ENCODE data around the gene FHDC1. TPM values are rescaled to one million over a fixed set of nuclear protein-coding genes. Genes with fewer than 3 reads are reported as not detected.

FHDC1 gene
- total RNA-seq, 2 donors from 2014 or later, result 0.10 TPM

DNA sequence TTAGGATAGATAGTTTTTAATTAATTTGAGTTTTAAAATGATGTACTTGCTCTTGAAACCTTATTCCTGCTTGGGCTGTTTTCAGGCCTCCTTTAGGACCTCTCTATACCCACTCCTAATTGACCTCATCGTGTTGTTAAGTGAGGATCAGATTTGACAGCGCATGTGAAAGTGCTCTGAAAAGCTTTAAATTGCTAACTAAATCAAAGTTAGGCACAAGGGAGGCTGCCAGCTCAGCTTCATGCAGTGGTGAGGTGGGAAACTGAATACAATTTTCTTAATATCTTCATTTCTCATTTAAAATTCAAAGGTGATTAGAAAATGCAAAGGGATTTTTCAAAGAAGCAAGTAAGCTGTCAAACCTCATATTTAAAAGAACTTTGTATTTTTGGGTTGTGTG, 20.0 kb downstream of the FHDC1 start:
- H3K9me3 ChIP-seq (ENCODE audit: control insufficient read depth, low read length, poor library complexity, severe bottlenecking), result no peaks in the 10 kb centered on the region
- peaks cover 18% of the 10 kb centered on the region for H3K27me3 Mint-ChIP-seq
- H3K36me3 Mint-ChIP-seq (ENCODE audit: low read depth), result peaks cover 2% of the 10 kb centered on the region
- no peak overlapping the region for H3K27ac Mint-ChIP-seq
- H3K4me1 Mint-ChIP-seq, result no peaks in the 10 kb centered on the region
- H3K4me3 Mint-ChIP-seq, result no peak overlapping the region
- DNase-seq (no peak), ATAC-seq (no peak)

- ATAC-seq, result no peak
- H3K27ac Mint-ChIP-seq, result no peak overlapping the region
- H3K36me3 Mint-ChIP-seq (ENCODE audit: low read depth), result peaks cover 2% of the 10 kb centered on the region
- DNase-seq, result no peak
- H3K4me1 Mint-ChIP-seq, result no peaks in the 10 kb centered on the region
- no peaks in the 10 kb centered on the region for H3K9me3 ChIP-seq (ENCODE audit: control insufficient read depth, low read length, poor library complexity, severe bottlenecking)
- no peak overlapping the region for H3K4me3 Mint-ChIP-seq
- peaks cover 20% of the 10 kb centered on the region for H3K27me3 Mint-ChIP-seq
Measured at GRCh38 chr4:152956650-152957436, 20.7 kb downstream of the FHDC1 start.

DNA sequence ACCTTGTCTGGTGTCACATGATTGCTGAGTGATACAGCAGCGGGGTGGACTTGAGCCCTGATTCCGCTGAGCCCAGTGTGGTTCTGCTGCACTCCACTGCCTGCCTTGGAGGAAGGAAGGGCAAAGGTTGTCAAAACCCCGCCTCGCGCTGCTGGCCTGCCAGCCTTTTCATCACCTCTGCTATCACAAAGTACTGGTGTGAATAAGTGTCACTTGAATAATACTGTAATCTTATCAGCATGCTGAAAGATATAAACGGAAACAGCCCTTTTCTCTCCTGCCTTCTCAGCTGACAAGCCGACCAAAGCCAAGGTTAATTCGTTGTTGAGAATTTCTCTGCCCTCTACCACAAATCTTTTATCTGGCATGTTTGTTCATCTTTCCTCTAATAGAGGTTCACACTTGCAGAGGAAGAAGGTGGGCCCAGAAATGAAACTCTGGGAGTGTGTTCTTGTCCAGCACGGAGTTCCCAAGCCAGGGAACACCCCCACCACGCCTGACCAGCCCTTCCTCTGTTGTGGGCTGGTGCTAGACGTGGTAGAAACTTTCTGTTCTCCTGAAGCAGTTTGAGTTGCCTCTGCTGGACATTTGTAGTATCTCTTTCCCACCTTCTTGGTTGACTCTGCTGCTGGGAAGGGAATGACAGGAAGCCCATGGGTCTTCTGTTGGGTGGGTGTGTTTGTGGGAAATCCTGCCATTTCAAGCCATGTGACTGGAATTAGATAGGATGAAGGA, 21.5 kb downstream of the FHDC1 start:
- Mint-ChIP-seq H3K27ac (no peak overlapping the region), H3K36me3 (ENCODE audit: low read depth) (peaks cover 2% of the 10 kb centered on the region), H3K4me3 (no peak overlapping the region), H3K27me3 (peaks cover 22% of the 10 kb centered on the region), H3K4me1 (no peaks in the 10 kb centered on the region)
- H3K9me3 ChIP-seq (ENCODE audit: control insufficient read depth, low read length, poor library complexity, severe bottlenecking), result no peaks in the 10 kb centered on the region
- no peak for DNase-seq
- no peak for ATAC-seq

DNA sequence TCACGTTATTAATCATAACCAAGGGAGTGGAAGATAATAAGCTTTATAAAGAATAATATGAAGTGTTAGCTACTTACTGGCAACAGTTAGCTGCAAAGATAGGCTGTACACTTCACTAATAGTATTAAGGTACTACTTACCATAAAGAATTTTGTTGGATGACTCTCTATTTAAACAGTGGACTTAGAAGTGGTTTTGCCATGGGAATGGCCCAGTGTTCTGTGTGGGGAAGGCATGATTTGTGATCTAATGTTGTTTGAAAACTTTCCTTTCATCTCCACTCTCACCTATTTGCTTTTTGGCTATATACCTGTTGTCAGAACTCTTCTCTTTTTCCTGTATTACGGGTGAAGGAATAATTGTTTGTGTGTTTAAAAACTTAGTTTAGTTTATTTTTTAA, 23.0 kb downstream of the FHDC1 start:
- no peaks in the 10 kb centered on the region for H3K4me1 Mint-ChIP-seq
- DNase-seq (no peak), ATAC-seq (no peak)
- H3K36me3 Mint-ChIP-seq (ENCODE audit: low read depth), result peaks cover 3% of the 10 kb centered on the region
- no peaks in the 10 kb centered on the region for H3K9me3 ChIP-seq (ENCODE audit: control insufficient read depth, low read length, poor library complexity, severe bottlenecking)
- no peak overlapping the region for H3K4me3 Mint-ChIP-seq
- H3K27ac Mint-ChIP-seq, result no peak overlapping the region
- H3K27me3 Mint-ChIP-seq, result peaks cover 35% of the 10 kb centered on the region

DNA sequence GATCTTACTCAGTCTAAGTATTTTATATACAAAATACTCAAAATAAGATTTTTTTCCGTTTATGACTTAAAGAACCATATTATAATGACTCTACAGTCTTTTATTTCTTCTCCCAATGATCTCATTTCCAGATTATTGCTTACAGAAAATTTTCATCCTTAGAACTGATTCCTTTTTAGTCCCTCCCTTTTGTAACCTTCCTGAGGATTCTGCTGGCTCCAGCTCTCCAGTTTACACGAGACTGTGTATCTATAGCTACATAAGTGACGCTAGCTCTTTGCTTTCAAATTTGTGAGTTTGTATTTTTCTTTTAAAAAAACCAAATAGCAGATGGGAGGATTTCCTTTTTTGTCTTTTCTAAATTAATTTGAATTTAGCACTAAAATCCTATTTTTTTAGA, 24.0 kb downstream of the FHDC1 start:
- H3K36me3 Mint-ChIP-seq (ENCODE audit: low read depth), result peaks cover 3% of the 10 kb centered on the region
- no peak for ATAC-seq

DNA sequence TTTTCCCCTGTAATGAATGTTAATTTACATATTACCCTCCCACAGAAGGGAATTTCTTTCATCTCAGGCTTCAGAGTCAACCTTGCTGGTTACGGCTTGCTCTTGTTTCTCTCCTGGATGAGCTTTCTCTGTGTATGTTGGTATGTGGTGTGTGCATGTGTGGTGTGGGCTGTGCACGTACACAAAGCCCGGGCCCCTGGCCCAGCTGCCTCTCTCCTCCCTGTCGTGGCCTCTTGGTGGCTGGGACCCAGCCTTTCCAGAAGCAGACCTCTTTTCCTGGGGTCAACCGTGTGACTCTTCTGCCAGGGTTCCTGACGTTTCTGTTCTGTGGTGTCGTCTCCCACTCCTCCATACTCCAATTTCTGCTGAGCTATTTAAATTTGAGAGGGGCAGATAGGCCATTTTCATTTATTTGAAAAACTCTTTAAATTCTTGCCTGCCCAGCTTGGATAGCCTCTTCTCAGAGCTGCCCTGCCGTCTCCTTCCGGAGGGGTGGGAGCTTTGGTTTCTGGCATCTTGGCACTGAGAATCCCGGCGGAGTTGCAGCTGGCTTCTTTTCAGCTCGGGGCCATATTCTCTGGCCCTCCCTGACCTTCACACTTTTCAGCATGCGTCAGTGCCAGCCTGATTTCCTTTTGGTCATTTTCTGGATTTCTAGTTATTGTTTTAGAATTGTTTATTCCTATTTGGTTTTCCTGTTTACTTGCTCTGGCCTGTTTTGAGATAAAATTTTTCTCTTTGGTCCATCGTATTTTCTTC, 25.1 kb downstream of the FHDC1 start:
- Mint-ChIP-seq H3K4me1 (no peaks in the 10 kb centered on the region), H3K36me3 (ENCODE audit: low read depth) (peaks cover 3% of the 10 kb centered on the region), H3K27ac (no peak overlapping the region), H3K4me3 (no peak overlapping the region), H3K27me3 (peaks cover 39% of the 10 kb centered on the region)
- no peaks in the 10 kb centered on the region for H3K9me3 ChIP-seq (ENCODE audit: control insufficient read depth, low read length, poor library complexity, severe bottlenecking)
- no peak for ATAC-seq
- no peak for DNase-seq

More for the DNA sequence above, 24.0 kb downstream of the FHDC1 start:
- Mint-ChIP-seq H3K4me1 (no peaks in the 10 kb centered on the region), H3K27me3 (peaks cover 39% of the 10 kb centered on the region), H3K4me3 (no peak overlapping the region), H3K27ac (no peak overlapping the region)
- DNase-seq, result no peak
- H3K9me3 ChIP-seq (ENCODE audit: control insufficient read depth, low read length, poor library complexity, severe bottlenecking), result no peaks in the 10 kb centered on the region

- Mint-ChIP-seq H3K4me3 (no peak overlapping the region), H3K27me3 (peaks cover 39% of the 10 kb centered on the region), H3K4me1 (no peaks in the 10 kb centered on the region), H3K27ac (no peak overlapping the region), H3K36me3 (ENCODE audit: low read depth) (peaks cover 3% of the 10 kb centered on the region)
- H3K9me3 ChIP-seq (ENCODE audit: control insufficient read depth, low read length, poor library complexity, severe bottlenecking), result no peaks in the 10 kb centered on the region
- no peak for ATAC-seq
- DNase-seq, result no peak
Measured at GRCh38 chr4:152961773-152962115, 25.6 kb downstream of the FHDC1 start.

GRCh38 chr4:152962150-152962549, 26.0 kb downstream of the FHDC1 start:
- peaks cover 39% of the 10 kb centered on the region for H3K27me3 Mint-ChIP-seq
- ATAC-seq (no peak), DNase-seq (no peak)
- no peak overlapping the region for H3K4me3 Mint-ChIP-seq
- H3K9me3 ChIP-seq (ENCODE audit: control insufficient read depth, low read length, poor library complexity, severe bottlenecking), result no peaks in the 10 kb centered on the region
- H3K4me1 Mint-ChIP-seq, result no peaks in the 10 kb centered on the region
- H3K36me3 Mint-ChIP-seq (ENCODE audit: low read depth), result peaks cover 3% of the 10 kb centered on the region
- no peak overlapping the region for H3K27ac Mint-ChIP-seq

- no peak for ATAC-seq
- Mint-ChIP-seq H3K27me3 (peaks cover 34% of the 10 kb centered on the region), H3K4me1 (no peaks in the 10 kb centered on the region), H3K27ac (no peak overlapping the region), H3K36me3 (ENCODE audit: low read depth) (peaks cover 3% of the 10 kb centered on the region), H3K4me3 (no peak overlapping the region)
- no peaks in the 10 kb centered on the region for H3K9me3 ChIP-seq (ENCODE audit: control insufficient read depth, low read length, poor library complexity, severe bottlenecking)
- DNase-seq, result no peak
Measured at GRCh38 chr4:152964335-152964734, 28.2 kb downstream of the FHDC1 start.

DNA sequence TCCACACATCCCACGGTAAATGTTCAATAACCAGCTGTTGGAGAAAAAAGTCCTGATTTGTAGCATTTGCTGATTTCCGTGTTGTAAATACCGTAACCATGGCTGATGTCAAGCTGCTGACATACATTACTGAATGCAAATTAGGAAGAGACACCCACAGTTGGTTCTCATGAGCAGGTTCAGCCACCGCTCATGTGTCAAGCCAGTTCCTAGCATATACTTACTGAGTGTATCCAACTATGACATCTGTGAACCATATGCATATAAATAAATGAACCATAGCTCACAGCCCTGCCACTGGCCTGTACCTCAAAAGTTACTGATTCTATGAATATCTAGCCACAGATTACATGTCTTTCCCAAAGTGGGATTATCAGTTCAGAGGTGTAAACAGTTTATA, 29.5 kb downstream of the FHDC1 start:
- Mint-ChIP-seq H3K4me1 (no peaks in the 10 kb centered on the region), H3K4me3 (no peak overlapping the region), H3K27ac (no peak overlapping the region), H3K27me3 (peaks cover 34% of the 10 kb centered on the region), H3K36me3 (ENCODE audit: low read depth) (peaks cover 3% of the 10 kb centered on the region)
- no peaks in the 10 kb centered on the region for H3K9me3 ChIP-seq (ENCODE audit: control insufficient read depth, low read length, poor library complexity, severe bottlenecking)
- DNase-seq (no peak), ATAC-seq (no peak)

- H3K9me3 ChIP-seq (ENCODE audit: control insufficient read depth, low read length, poor library complexity, severe bottlenecking), result no peaks in the 10 kb centered on the region
- Mint-ChIP-seq H3K36me3 (ENCODE audit: low read depth) (peaks cover 3% of the 10 kb centered on the region), H3K4me3 (no peak overlapping the region), H3K4me1 (no peaks in the 10 kb centered on the region), H3K27ac (no peak overlapping the region), H3K27me3 (peaks cover 20% of the 10 kb centered on the region)
- DNase-seq (no peak), ATAC-seq (no peak)
Measured at GRCh38 chr4:152967907-152968306, 31.8 kb downstream of the FHDC1 start.

DNA sequence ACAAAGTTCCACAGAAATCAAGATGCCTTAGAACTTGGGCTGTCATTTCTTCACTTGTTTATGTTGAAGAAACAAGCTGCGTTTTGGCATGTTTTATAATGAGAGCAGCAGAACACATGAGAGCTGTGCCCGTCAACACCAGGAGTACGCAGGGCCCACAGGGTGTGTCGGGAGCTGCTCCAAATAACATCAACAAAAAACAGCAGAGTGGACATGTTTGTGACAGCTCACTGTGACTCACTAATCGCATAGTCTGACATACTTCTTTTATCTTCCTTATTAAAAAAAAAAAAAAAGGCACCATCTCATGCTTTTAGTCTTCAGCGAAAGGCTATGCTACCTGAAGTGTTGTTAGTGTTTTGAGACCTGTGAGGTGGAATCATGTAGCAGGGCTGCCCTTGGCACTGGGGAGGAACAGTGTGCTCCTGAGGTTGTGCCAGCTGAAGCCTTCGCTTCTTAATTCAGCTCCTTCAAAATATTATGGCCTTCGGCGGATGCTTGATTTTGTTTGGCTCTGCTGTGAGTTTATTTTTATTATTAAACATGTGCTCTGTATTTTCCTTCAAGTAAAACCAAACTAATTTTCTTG, 32.8 kb downstream of the FHDC1 start:
- no peak overlapping the region for H3K4me3 Mint-ChIP-seq
- H3K27me3 Mint-ChIP-seq, result peaks cover 13% of the 10 kb centered on the region
- H3K4me1 Mint-ChIP-seq, result no peaks in the 10 kb centered on the region
- DNase-seq (no peak), ATAC-seq (no peak)
- H3K9me3 ChIP-seq (ENCODE audit: control insufficient read depth, low read length, poor library complexity, severe bottlenecking), result no peaks in the 10 kb centered on the region
- H3K27ac Mint-ChIP-seq, result no peak overlapping the region
- H3K36me3 Mint-ChIP-seq (ENCODE audit: low read depth), result no peaks in the 10 kb centered on the region

All from T-helper 17 cell (primary cell).